ENCODE data around the gene CCDC136. TPM values are rescaled to one million over a fixed set of nuclear protein-coding genes. Genes with fewer than 3 reads are reported as not detected.

CCDC136 gene
- total and polyA plus RNA-seq, 12 donors: 1.8 to 14.4 (median 8.0) TPM

DNA sequence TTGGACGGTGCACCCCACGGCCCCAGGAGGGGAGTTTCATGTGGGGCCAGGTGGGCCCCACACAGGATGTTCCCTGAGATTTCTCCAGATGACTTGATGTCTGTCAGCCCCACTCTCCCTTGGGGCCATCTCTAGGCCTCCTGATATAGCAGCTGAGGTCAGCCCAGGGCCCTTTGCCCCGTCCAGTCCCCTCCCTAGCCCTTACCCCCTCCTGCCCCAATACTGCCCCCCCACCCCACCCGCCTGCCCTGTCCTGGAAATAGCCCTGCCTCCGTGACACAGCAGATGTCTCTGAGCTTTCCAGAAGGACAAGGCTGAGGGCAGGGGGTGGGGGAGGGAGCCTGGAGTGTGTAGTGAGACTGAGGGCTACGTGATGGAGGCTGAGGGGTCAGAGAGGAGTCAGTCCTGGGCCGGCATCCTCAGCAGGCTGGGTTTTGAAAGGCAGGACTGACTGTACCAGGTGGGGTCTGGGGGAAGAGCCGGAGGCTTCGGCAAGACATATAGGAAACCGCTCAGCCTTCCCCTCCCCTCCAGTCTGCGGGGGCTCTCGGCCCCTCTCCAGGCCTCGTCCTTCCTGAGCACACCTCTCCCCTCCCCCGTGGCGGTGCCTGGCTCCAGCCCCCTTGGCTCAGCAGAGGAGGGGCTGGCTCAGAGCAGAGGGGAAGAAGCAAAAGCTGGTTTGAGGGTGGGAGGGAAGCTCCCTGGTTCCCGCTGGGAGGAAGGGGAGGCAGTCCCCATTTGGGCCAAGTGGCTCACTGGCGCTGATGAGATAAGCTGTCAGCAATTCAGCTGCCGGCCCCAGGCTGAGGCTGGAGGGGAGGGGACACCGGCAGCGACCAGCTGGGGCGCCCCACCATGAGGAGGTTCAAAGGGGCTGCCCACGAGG lies 40.5 kb downstream of the CCDC136 start:
- Histone ChIP-seq H3K4me3 (peak overlapping the region; percentile 55 to 92 (median 72)), H3K9me3 (no peaks in the 10 kb centered on the region), H3K36me3 (peaks cover 0 to 39% (median 9%) of the 10 kb centered on the region in 9 donors), H3K27me3 (peaks cover 0 to 46% (median 0%) of the 10 kb centered on the region in 7 donors), H3K27ac (peak overlapping the region; percentile 86 to 99 (median 94)), H3K4me1 (peaks cover 20 to 90% (median 60%) of the 10 kb centered on the region in 9 donors)
- ATAC-seq (peak; percentile 4 to 45 (median 14)), DNase-seq (peak; percentile 66 to 72)
- 9 to 12% methylated on average over 22 of the region's 22 CpGs for WGBS, 2 donors
- TF ChIP-seq, protein P1, sequence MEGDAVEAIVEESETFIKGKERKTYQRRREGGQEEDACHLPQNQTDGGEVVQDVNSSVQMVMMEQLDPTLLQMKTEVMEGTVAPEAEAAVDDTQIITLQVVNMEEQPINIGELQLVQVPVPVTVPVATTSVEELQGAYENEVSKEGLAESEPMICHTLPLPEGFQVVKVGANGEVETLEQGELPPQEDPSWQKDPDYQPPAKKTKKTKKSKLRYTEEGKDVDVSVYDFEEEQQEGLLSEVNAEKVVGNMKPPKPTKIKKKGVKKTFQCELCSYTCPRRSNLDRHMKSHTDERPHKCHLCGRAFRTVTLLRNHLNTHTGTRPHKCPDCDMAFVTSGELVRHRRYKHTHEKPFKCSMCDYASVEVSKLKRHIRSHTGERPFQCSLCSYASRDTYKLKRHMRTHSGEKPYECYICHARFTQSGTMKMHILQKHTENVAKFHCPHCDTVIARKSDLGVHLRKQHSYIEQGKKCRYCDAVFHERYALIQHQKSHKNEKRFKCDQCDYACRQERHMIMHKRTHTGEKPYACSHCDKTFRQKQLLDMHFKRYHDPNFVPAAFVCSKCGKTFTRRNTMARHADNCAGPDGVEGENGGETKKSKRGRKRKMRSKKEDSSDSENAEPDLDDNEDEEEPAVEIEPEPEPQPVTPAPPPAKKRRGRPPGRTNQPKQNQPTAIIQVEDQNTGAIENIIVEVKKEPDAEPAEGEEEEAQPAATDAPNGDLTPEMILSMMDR (IDR thresholded peaks at IDR 0.05): no peak
- intact Hi-C loops (cut with DNase I): loop anchor here in 2 of 10 donors (2.0 to 5.0 kb wide), 3 partner anchors 31 to 93 kb away; partner anchors contain the start of genes ATP6V1F (in 1 of the 2) and CALU (in 1 of the 2)

DNA sequence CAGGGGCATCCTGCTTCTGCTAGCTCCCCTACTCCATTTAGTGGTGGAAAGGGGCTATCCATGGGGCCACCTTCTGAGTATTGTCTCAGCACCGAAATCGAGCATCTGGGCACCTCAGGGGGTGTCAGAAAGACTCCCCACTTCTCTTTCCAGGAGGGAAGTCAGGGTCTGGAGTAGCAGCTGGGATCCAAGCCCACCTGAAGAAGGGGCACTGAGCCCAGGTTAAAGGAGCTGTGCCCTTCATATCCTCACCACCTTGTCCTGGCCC lies 41.0 kb downstream of the CCDC136 start:
- Histone ChIP-seq H3K27ac (peak overlapping the region; percentile 86 to 99 (median 94)), H3K27me3 (peaks cover 0 to 46% (median 0%) of the 10 kb centered on the region in 7 donors), H3K4me1 (peaks cover 20 to 93% (median 60%) of the 10 kb centered on the region in 9 donors), H3K4me3 (peak overlapping the region; percentile 3 to 92 (median 72)), H3K9me3 (no peaks in the 10 kb centered on the region), H3K36me3 (peaks cover 0 to 45% (median 14%) of the 10 kb centered on the region in 9 donors)
- TF ChIP-seq, protein P1 (IDR thresholded peaks at IDR 0.05): no peak
- no peak for DNase-seq
- intact Hi-C loops (cut with DNase I): loop anchor here in 1 of 10 donors (5.0 kb wide), 1 partner anchor 91 kb away; no protein-coding TSS in a partner anchor
- ATAC-seq: no peak
- 17 to 19% methylated on average over 2 of the region's 2 CpGs for WGBS, 2 donors

DNA sequence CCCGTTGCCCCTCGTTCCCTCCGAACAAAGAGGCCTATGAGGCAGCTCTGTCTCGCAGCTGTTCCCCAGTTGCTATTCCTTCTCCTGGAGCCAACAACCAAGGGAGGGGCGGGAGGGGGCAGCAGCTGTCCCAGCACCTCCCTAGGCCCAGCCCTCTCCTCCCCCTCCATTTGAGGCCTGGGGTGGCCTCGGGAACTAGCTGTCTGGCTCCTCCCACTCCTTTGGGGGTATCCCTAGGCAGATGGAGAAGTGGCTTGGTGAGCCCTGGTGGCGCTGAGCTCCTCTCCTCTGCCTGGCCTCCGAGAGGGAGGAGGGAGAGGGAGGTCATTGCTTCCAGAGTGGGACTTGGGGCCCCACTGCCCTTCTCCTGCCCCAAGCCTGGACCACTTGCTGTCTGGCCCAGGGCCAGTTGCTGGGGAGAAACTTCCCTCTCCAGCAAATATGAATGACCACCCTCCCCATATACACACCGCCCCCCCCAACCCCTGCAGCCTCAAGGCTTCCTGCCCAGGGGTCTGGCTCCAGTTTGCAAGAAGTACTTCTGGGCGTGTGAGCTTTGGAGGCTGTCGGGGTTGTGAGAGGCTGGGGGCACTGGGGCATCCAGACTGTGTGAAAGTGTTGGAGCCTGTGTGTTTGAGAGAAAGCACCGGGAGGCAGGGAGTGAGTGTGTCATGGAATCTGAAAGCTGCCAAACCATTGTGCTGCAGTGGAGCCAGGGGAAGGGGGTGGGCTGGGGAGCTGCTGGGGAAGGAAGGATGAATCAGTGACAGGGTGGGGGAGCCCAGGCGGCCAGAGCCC lies 41.6 kb downstream of the CCDC136 start:
- Histone ChIP-seq H3K4me1 (peaks cover 20 to 95% (median 60%) of the 10 kb centered on the region in 9 donors), H3K36me3 (peaks cover 0 to 50% (median 20%) of the 10 kb centered on the region in 9 donors), H3K4me3 (peak overlapping the region; percentile 3 to 92 (median 72)), H3K27me3 (peaks cover 0 to 46% (median 0%) of the 10 kb centered on the region in 7 donors), H3K9me3 (no peaks in the 10 kb centered on the region), H3K27ac (peak overlapping the region; percentile 86 to 99 (median 94))
- peak; percentile 61 to 82 for DNase-seq
- TF ChIP-seq, protein P1 (IDR thresholded peaks at IDR 0.05): no peak
- intact Hi-C loops (cut with DNase I): loop anchor here in 1 of 10 donors (5.0 kb wide), 1 partner anchor 91 kb away; no protein-coding TSS in a partner anchor
- peak; percentile 6 to 46 (median 36) for ATAC-seq
- 7 to 8% methylated on average over 12 to 13 of the region's 13 CpGs for WGBS, 2 donors

DNA sequence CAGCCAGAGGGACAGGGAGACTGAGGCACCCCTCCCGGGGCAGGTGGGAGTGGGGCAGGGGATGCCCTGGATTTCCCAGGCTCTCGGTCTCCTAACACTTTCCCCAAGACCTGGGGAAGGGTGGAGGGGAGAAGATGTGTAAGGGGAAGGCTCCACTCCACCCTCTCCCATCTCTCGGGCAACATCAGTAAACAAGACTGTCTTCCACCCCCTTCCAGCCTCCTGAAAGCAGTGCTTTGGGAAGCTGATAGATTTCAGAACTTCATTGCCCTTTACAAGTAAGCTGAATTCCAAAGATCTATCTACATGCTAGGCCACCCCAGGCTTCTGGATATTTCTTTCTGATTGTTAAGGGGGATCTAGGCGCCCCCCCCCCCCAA lies 42.2 kb downstream of the CCDC136 start:
- TF ChIP-seq, protein P1 (IDR thresholded peaks at IDR 0.05): no peak
- no peaks in the 10 kb centered on the region for H3K9me3 ChIP-seq
- peak overlapping the region; percentile 44 to 99 (median 94) for H3K27ac ChIP-seq
- peaks cover 20 to 95% (median 60%) of the 10 kb centered on the region in 9 donors for H3K4me1 ChIP-seq
- peaks cover 0 to 56% (median 26%) of the 10 kb centered on the region in 9 donors for H3K36me3 ChIP-seq
- no peak for ATAC-seq
- H3K4me3 ChIP-seq: peak overlapping the region in 6 of 10 donors; percentile 55 to 92 (median 83)
- H3K27me3 ChIP-seq: peaks cover 0 to 42% (median 0%) of the 10 kb centered on the region in 7 donors
- DNase-seq: no peak
- 25 to 29% methylated on average over 4 of the region's 4 CpGs for whole genome bisulfite sequencing, 2 donors
- intact Hi-C loops (cut with DNase I): loop anchor here in 3 of 10 donors (2.0 to 5.0 kb wide), 2 partner anchors 21 to 92 kb away; no protein-coding TSS in a partner anchor

All from heart right ventricle (tissue), 16 donors.